HL-60 (cell line): ENCODE results near the gene PDE2A.

Experiments
- CTCF ChIP-seq: IDR thresholded peaks from one replicate; pipeline ENCODE4 v1.5.1; 2011; ENCODE audit warnings: low read length, control low read depth, inconsistent platforms; ENCODE audit not compliant: insufficient read depth
- POLR2AphosphoS5 ChIP-seq: IDR thresholded peaks from 2 replicates; pipeline ENCODE4 v1.6.1; 2012; ENCODE audit warnings: low read depth
- SPI1 ChIP-seq: IDR thresholded peaks from 2 replicates; pipeline ENCODE4 v1.6.1; 2012; ENCODE audit warnings: low read depth, mild to moderate bottlenecking, borderline replicate concordance
- TF ChIP-seq, protein P1 (sequence below): IDR thresholded peaks from 2 replicates; pipeline ENCODE4 v1.6.1; 2012; ENCODE audit warnings: low read depth; ENCODE audit not compliant: insufficient replicate concordance

- TF ChIP-seq POLR2AphosphoS5 (no peak), CTCF (no peak), SPI1 (no peak)
- TF ChIP-seq, protein P1, sequence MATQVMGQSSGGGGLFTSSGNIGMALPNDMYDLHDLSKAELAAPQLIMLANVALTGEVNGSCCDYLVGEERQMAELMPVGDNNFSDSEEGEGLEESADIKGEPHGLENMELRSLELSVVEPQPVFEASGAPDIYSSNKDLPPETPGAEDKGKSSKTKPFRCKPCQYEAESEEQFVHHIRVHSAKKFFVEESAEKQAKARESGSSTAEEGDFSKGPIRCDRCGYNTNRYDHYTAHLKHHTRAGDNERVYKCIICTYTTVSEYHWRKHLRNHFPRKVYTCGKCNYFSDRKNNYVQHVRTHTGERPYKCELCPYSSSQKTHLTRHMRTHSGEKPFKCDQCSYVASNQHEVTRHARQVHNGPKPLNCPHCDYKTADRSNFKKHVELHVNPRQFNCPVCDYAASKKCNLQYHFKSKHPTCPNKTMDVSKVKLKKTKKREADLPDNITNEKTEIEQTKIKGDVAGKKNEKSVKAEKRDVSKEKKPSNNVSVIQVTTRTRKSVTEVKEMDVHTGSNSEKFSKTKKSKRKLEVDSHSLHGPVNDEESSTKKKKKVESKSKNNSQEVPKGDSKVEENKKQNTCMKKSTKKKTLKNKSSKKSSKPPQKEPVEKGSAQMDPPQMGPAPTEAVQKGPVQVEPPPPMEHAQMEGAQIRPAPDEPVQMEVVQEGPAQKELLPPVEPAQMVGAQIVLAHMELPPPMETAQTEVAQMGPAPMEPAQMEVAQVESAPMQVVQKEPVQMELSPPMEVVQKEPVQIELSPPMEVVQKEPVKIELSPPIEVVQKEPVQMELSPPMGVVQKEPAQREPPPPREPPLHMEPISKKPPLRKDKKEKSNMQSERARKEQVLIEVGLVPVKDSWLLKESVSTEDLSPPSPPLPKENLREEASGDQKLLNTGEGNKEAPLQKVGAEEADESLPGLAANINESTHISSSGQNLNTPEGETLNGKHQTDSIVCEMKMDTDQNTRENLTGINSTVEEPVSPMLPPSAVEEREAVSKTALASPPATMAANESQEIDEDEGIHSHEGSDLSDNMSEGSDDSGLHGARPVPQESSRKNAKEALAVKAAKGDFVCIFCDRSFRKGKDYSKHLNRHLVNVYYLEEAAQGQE = no peak
Observed at GRCh38 chr11:72598906-72599305, 75.3 kb downstream of the PDE2A start.
